ENCODE measurements around the gene RELA.
"Not testable (repeated sequence)": the region's sequence is repeated elsewhere in the genome, so short reads cannot be mapped to it uniquely, and the experiment has no call there.

The RELA gene

DNA sequence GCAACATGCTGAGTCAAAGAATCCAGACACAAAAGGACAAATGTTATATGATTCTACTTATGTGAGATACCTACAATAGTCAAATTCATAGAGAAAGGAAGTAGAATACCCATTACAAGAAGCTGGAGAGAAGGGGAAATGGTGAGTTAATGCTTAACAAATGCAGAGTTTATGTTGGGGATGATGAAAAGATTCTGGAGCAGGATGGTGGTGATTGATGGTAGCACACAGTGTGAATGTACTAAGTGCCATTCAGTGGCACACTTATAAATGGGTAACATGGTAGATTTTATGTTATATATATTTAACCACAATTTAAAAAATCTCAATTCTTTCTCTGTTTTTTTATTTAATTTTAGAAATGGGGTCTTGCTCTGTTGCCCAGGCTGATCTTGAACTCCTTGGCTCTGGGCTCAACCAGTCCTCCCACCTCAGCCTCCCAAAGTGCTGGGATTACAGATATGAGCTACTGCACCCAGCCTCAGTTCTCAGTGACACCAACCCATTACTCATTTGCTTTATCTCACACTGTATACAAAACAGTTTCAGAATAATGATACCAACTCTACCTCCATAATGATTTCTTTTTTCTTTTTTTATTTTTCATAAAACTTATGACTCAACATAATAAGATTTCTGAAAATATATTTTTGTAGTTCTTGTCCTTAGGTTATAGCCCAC is 9.6 kb upstream of the RELA start:
- no peak for DNase-seq (ENCODE audit: low read depth)

DNA sequence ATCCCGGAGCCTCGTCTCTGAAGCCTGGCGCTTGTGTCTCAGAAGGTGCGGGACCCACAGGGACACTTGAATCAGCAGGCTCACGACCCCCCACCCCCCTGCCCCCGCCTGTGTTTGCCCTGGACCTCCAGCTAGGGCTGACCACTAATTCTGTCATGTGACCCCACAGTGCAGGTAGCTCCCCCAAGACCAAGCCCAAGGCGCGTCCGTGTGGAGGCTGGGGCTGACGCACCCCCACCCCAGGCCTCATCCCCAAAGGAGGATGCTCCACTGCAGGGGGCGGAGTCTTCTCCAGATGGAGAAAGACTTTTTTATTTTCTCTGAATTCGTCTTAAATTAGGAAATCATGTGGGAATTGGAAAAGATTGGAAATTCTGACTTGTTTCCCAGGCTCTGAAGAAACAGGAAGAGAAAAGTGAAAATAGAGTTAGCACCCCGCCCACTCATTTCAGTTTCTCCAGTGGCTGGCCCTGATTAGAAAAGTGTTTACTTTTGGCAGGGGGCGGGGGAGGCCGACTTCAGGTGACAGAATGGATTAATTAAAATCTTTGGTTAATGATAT is 1.0 kb upstream of the RELA start:
- no peak for DNase-seq (ENCODE audit: low read depth)

DNA sequence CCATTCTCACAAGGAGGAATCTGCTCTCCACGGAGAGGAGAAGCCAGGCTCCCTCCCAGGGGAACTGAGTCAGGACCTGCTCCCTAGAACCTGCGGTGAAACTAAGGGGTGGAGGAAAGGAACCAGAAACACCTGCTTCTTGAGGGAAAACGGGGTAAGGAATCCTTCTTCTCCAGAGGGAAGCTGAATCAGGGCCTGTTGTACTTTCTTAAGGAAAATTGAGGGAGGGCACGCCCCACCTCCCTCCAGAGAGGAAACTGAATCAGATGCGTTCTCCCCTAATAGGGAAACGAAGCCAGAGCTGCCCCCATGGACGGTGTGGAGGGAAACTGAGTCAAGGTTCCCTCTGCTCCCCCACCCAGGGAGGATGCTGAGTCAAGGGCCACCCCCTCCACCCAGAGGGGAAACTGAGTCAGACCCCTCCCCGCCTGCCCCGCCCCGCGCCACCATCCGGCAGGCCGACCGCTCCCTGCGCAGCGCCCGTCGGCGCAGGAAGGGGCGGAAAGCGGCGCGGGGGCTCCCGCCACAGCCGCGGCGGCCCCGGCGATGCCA is 393 bp downstream of the RELA start:
- no peak for DNase-seq (ENCODE audit: low read depth)

DNA sequence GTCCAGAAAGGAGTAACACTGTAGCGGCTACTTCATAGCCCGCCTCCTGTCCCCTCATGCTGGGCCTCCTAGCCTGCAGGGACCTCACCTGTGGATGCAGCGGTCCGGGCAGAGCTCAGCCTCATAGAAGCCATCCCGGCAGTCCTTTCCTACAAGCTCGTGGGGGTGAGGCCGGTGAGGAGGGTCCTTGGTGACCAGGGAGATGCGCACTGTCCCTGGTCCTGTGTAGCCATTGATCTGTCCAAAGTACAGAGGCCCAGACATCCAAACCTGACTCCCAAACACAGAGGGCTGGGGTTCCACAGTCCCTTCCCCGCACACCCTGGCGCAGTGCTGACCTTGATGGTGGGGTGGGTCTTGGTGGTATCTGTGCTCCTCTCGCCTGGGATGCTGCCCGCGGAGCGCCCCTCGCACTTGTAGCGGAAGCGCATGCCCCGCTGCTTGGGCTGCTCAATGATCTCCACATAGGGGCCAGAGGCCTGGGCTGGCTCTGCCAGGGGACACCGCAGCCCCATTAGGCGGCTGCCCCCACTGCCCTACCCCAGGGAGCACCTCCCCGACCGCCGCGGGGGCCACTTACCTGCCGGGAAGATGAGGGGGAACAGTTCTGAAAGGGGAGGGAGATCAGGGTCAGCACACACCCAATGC is 993 bp downstream of the RELA start:
- DNase-seq (ENCODE audit: low read depth): no peak

DNA sequence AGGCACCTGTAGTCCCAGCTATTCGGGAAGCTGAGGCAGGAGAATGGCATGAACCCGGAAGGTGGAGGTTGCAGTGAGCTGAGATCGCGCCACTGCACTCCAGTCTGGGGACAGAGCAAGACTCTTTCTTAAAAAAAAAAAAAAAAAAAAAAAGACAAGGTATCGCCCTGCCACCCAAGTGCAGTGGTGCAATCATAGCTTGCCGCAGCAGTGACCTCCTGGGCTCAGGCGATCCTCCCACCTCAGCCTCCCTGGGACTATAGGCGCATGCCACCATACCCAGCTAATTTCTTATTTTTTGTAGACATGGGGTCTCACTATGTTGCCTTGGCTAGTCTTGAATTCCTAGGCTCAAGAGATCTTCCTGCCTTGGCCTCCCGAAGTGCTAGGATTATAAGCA is 1.8 kb downstream of the RELA start:
- not testable (repeated sequence) for DNase-seq (ENCODE audit: low read depth)

DNA sequence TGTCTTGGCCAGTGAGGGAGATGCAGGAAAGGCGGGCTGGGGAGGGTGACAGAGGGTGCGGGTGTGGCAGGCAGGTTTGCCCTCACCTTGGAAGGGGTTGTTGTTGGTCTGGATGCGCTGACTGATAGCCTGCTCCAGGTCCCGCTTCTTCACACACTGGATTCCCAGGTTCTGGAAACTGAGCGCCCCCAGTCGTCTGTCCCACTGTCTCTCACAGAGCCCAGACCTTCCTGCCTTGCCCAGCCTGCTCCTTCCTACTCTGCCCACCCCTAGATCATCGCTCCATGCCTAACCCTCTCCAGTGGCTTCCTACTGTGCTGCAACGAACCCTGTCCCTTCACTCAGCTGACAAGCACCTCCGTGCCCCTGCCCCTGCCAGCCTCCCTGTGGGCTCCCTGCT is 2.7 kb downstream of the RELA start:
- no peak for DNase-seq (ENCODE audit: low read depth)

DNA sequence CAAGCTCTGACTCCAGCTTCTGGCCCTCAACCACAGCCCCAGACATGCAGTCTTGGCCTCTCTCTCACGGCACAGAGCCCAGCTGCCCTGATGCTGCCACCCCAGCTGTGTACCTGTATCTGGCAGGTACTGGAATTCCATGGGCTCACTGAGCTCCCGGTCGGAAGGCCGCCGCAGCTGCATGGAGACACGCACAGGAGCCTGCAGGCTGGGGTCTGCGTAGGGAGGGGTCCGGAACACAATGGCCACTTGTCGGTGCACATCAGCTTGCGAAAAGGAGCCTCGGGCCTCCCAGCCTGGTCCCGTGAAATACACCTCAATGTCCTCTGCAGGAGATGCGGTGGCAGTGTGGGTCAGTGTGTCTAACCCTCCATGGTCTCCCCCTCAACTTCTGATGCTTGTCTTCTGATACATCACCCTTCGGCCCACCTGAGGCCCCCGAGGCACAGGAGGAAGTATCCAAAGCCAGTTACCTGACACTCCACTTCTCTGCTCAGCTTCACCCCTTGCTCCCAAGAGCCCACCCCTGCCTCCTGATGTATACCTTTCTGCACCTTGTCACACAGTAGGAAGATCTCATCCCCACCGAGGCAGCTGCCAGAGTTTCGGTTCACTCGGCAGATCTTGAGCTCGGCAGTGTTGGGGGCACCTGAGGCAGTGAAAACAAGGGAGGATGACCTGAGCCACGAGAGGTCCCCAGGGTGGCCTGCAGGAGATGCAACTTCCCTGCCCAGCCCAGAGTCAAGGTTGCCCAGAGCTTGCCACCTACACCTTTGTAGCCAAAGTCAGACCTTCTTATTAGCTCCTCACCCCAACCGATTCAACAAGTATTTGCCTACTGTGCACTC is 4.3 kb downstream of the RELA start:
- DNase-seq (ENCODE audit: low read depth): no peak

DNA sequence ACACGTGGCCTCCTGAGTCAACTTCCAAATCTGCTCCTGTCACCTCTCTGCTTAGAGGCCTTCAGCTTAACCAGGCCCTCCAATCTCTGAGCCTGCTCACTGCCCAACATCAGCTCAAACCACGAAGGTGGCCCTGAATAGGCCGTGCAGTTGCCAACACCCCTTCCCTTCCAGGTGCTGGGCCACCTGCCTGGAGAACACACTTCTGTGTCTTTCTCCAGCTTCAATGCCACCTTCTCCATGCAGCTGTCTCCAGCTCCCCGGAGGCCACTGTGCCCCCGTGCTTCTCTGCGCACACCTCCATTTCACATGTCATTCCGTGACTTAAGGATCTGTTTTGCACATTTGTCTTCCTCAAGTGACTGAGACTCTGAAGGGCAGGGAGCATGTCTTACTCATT is 5.3 kb downstream of the RELA start:
- no peak for DNase-seq (ENCODE audit: low read depth)

DNA sequence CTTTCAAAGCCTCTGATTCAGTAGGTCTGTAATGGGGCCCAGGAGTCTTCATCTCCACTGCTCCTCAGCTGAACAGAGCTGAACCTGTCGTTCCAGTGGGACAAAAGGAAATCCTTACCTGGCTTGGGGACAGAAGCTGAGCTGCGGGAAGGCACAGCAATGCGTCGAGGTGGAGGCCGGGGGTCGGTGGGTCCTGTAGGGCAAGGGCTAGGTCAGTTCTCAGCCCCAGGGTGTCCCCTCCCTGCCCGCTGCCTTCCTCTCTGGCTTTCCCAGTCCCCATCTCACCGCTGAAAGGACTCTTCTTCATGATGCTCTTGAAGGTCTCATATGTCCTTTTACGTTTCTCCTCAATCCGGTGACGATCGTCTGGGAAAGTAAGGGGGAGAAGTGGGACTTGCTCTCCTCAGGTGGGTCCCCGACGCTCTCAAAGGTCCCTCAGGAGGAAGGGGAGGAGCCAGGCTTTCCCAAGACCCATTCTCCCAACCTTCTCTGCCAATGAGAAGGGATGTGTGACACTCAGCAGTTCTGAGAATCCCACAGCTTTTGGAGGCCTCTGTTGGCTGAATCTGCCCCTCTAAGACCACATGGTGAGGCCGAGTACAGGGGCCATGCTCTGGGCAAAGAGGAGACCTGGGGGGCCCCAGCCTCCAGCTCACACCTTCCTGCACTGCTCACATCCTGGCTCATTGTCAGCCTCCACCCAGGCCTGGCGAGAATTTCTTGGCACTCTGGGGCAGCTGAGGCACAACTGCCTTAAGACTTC is 7.0 kb downstream of the RELA start:
- DNase-seq (ENCODE audit: low read depth): no peak

DNA sequence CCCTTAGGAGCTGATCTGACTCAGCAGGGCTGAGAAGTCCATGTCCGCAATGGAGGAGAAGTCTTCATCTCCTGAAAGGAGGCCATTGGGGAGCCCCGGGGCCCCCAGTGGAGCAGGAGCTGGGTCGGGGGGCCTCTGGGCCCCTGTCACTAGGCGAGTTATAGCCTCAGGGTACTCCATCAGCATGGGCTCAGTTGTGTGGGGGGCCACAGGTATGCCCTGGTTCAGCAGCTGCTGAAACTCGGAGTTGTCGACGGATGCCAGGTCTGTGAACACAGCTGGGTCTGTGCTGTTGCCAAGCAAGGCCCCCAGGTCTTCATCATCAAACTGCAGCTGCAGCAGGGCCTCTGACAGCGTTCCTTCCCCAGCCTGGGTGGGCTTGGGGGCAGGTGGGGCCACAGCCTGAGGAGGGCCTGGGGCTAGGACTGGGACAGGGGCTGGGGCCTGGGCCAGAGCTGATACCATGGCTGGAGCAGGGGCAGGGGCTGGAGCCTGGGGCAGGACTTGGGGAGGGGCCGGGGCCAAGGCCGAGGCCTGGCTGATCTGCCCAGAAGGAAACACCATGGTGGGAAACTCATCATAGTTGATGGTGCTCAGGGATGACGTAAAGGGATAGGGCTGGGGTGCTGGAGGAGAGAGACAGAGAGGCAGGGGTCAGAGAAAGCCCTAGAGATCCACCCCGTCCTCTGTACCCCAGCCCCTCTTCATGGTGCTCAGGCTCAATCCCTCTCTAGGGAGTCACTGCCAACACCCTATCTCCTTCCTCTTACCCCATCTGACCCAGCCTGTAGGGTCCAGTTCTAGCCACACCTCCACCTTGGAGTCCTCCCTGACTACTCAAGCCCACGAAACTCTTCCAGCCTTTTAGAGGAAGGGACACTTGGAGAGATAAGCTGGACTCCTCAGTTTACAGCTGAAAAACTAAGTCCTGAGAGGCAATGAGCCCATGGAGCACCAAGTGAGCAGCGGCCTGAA is 8.1 kb downstream of the RELA start:
- DNase-seq (ENCODE audit: low read depth): no peak

DNA sequence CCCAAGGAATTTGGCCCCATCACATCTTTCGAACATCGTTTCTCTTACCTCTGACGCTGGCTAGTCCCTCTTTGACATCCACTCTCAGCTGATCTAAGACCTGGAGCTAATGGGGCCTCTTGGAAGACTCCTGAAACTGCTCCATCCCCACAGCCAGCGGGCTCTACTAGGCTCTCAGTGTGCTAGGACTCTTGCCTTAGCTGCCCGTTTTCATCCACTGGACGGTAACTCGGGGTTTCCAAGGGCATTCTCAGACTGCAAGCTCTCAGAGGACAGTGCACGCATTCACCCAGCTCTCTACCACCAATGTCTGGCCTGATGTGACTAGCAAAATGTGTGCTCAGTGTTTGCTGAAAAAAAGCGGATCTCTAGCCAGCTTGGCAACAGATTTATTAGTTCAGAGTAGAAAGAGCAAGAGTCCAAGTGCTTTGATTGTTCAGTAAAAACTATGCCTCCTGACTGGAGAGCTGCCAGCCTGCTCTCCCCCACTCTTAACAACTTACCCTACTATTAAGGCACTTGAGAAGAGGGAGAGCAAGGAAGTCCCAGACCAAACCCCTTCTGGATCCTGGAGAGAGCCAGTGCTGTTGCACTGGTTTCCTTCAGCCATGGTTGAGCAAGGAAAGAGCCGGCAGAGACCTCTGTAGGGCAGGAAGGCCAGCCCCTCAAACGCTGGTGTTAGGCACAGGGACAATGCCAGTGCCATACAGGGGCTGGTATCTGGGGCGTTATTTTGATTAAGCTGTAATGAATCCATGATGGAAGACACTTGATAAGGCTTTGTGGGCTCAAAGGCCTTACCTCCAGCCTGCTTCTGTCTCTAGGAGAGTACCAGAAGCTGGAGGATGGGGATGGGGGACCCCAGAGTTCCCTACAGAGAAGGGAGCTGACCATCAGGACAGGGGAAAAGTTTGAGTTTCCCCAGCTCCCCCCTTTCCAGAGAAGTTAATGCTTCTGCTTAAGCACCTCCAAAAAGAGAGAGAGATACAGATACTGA is 9.2 kb downstream of the RELA start:
- DNase-seq (ENCODE audit: low read depth): no peak

DNA sequence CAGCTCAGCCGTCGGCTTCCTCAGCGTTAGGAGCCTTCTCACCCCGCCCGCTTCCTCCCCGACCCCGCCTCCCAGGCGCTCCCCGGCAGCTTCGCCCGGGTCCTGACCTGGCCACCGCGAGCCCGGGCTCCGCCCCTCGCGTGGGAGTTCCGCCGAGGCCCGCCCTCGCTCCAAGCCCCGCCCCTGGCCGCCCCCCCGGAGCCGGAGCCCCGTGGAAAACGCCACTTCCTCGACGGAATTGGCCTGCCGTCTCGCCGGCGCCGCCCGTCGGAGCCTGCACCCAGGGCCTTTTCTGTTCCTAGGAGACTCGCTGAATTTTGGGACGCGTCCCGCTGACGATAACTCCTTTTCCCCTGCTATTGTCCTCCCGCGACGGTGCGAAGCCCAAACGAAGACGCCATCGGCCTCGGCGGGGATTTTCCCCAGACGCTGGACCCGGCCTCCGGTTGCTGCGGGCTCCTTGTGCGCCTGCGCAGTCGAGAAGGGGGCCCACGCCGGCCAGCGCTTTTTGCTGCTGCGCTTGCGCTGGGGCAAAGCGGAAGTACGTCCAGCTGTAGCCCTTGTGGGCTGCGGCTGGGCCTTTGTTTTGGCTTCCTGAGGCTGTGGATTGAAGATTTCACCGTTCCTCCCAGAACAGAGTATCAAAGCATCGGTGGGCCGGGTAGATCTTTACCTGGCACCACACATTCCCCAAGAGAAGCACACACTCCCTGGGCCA is 10.0 kb downstream of the RELA start:
- DNase-seq (ENCODE audit: low read depth): peak; percentile 94

DNA sequence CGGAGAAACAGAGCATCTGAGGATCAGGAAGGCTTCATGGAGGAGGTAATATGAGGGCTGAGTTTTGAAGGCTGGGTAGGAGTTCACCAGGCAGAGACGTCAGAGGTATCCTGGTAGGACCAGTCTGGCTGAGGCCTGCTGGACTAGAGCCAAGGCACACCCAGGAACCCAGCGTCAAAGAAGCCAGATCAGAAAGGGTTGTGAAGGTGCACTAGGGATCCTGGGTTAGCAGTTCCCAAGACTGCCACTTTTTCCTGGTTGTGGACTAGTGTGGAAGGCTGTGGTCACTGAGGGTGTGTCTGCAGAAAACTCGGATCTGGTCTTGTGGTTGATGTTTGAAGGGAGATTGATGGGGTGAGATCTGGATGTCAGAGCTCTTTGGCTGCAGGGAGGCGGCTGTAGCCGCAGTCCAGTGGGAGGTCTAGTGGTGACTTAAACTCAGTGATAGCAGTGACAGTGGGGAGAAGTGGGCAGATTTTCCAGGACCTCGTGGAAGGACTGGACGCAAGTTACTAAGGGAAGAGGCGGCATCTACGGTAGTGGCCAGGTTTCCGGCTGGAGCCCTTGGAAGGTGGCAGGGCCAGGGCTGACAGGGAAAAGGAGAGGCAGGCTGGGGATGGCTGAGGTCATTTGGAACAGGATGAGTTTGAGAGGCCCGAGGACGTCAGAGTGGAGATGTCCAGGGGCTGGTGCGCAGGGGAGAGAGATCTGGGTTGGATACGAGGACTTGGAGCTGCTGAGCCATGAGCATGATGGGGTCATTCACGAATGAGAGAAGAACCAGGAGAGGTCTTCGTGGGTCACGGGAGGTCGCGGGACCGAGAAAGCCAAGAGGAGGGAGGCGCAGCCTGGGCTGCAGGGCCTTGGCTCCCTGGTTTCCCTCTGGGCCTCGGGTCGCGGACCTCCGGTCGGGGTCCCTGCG is 10.9 kb downstream of the RELA start:
- no peak for DNase-seq (ENCODE audit: low read depth)

DNA sequence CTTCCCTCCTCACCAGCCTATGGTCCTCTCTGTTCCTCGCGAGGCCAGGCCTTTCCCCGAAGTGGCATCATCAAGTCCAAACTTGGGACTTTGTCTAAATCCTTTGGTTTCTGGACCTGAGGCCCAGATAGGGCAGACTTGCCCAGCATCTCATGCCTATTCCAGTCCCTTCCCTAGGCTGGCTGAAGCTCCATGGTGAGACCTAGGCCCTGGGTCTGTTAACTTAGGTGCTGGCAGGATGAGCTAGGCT is 11.5 kb downstream of the RELA start:
- no peak for DNase-seq (ENCODE audit: low read depth)

DNA sequence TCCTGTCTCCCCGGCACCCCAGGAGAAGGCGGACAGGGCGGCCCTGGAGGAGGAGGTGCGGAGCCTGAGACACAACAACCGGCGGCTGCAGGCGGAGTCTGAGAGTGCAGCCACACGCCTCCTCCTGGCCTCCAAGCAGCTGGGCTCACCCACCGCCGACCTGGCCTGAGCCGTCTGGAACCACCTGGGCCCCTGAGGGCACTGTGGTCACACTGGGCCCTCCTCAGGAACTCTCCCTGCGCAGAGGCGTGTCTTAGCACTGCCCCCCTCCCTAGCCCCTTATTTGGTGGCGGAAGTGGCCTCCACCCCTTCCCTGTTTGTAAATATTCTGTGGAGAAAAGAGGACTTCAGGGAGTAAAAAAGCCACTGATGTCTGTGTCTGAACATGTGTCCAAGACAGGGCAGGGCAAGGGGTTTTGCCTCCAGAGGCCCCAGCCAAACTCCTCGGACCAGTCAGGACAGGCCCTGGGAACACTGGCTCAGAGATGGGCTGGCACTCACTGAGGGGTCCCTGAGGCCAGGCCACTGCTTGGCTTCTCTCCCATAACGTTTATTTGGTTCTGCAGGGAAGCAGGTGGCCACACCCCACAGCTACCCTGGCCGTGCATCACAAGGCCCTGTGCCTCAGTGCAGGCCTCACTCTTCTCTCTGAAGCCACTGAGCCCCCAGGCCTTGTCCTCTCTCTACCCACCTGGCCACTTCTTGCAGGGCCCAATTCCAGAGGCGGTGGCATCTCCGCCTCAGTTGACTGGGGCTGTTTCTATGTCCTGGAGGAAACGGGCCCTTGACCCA is 12.0 kb downstream of the RELA start:
- no peak for DNase-seq (ENCODE audit: low read depth)

DNA sequence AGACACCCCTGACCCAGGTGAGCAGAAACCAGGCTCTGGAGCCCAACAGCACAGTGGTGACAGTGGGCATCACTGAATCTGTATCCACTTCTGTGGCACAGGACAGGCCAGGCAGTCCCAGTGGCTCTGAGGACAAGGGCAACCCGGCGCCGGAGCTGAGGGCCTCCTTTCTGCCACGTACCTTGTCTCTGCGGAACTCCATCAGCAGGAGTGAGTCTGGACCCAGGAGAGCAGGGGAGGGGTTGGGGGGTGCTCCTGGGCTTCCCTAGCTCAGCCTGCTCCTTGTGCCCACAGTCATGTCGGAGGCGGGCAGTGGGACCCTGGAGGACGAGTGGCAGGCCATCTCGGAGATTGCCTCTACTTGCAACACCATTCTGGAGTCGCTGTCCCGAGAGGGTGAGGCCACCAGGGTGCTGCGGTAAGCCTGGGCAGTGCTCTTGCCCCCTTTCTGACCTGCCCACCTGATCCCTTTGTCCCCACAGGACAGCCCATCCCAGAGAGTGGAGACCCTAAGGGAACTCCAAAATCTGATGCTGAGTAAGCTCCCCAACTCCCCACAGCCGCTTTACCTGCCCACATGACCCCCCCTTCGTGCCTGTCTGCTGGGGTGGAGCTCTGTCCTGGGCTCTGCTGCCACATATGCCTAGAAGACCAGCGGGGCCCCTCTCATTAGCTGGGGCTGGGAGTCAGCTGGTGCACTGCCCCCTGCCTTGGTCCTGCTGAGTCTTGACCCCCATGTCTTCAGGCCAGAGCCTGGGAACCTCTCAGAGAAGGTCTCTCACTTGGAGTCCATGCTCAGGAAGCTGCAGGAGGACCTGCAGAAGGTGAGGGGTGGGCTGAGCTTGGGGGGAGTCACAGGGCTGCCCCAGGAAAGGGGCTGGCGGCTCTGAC is 12.8 kb downstream of the RELA start:
- no peak for DNase-seq (ENCODE audit: low read depth)
